HCEC 1CT (cell line): ENCODE results near the gene KANSL1.
"Not testable (repeated sequence)": the region's sequence is repeated elsewhere in the genome, so short reads cannot be mapped to it uniquely, and the experiment has no call there.

Experiments
- DNase-seq: peaks from one replicate; pipeline ENCODE4 v3.0.0-alpha.2; 2017

Gene KANSL1

GRCh38 chr17:46108550-46109110 is 84.6 kb downstream of the KANSL1 start:
- DNase-seq, result no peak

DNA sequence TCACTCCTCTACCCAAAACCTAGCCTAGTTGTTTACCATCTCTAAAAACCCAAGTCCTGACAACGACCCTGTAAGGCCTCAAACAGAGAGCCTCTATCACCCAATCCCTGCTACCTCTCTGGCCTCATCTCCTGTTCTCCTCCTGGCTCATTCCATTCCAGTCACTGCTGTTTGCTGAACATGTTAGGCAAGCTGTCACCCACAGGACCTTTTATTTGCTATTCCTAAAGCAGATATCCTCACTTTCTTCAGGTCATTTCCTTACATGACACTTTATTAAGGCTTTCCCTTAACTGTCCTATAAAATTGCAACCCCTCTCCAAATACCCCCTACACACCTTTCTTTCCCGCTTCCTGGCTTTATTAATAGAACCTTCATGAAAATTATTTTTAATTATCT is 85.1 kb downstream of the KANSL1 start:
- DNase-seq, result no peak

DNA sequence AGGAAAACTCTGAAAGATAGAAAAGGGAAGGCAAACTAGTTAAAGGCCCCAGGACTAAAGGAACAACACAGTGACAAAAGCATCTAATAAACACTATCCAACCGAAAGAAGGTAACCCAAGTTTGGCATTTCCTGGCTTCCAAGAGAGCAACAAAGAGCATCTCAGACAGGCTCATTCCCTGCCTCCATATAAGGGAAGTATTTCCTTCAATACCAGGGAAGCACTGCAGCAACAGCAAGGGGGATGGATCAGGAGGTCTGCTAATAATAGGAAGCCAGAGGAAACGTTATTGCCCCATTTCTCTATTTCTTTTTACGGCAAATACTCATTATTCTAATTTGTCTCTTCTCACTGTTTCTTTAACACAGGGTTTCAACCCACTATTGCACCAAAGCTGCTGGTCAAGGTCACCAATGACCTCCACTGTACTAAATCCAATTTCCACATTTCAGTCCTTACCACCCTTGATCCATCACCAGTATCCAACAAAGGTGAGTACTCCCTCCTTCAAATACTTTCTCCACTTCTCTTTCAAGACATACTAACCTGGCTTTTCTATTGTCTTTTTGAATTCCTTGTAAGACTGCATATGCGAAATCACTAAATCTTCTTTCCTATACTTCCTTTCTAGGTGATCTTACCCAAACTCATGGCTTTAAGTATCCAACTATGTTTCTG is 86.1 kb downstream of the KANSL1 start:
- DNase-seq, result no peak

GRCh38 chr17:46102806-46103205 is 90.4 kb downstream of the KANSL1 start:
- not testable (repeated sequence) for DNase-seq

GRCh38 chr17:46101785-46102617 is 91.2 kb downstream of the KANSL1 start:
- not testable (repeated sequence) for DNase-seq

DNA sequence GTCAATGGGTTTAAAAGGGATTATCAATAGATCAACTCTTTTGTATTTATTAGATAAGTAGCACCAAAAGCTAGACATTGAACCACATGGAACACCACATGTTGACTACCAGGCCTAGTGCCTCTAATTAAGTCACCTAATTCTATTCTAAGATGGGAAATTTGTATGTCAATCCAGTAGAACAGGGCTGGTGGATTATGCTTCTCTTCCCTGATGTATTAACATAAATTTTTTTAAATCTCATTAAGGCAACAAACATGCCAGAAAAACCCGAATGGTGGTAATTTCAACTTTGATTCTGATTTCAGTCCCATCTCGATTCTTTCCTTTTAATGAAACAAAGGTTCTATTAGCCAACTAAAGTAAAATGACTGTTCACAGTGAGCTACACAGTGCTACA is 92.6 kb downstream of the KANSL1 start:
- DNase-seq, result no peak

DNA sequence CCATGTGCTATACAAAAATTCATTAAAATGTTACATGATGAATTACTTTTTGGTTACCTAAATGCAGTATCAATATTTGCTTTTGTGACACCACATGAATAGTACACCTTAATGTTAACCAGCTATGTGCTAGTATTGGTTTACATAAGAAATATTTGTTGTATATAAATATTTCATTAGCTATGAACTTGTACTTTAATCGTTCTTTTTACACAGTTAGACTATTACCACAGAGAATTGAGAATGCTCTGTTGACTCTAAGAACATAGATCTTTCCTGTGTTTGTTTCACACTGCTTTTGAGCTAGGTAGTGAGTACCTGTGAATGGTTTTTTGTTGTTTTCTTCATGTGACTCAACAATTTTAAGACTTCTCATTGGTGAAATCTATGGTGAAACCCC is 93.4 kb downstream of the KANSL1 start:
- no peak for DNase-seq

- peak; percentile 40 for DNase-seq
Observed at GRCh38 chr17:46097497-46097896, 95.7 kb downstream of the KANSL1 start.

GRCh38 chr17:46092991-46093390 is 100.2 kb downstream of the KANSL1 start:
- DNase-seq, result no peak

DNA sequence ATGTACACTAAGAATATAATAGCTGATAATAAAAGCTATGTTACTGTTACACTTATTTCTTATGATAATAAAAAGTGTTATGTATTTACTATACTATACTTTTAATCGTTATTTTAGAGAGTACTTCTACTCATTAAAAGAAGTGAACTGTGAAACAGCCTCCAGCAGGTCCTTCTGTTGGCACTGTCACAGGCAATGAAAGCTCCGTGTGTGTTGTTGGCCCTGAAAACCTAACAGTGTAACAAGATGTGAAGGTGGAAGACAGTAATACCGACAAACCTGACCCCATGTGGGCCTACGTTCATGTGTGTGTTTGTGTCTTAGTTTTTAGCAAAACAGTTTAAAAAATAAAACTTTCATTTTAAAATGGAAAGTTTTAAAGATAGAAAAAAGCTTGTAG is 102.4 kb downstream of the KANSL1 start:
- DNase-seq, result no peak

- DNase-seq, result no peak
Observed at GRCh38 chr17:46089389-46089965, 103.8 kb downstream of the KANSL1 start.

DNA sequence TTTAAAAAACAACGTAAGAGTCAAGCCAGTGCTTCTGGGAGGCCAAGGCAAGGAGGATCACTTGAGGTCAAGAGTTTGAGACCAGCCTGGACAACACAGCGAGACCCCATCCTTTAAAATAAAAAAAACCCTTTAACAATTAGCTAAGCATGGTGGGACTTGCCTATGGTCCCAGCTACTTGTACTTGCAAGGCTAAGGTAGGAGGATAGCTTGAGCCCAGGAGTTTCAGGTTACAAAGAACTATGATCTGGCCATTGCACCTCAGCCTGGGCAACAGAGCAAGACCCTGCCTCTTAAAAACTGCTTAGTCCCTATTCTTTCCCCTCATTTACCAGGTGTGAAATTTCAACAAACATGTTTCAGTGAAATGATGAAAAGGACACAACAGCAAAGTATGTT is 104.6 kb downstream of the KANSL1 start:
- DNase-seq, result no peak

GRCh38 chr17:46087871-46088270 is 105.4 kb downstream of the KANSL1 start:
- DNase-seq, result not testable (repeated sequence)

- no peak for DNase-seq
Observed at GRCh38 chr17:46086821-46087220, 106.4 kb downstream of the KANSL1 start.

GRCh38 chr17:46085522-46085921 is 107.7 kb downstream of the KANSL1 start:
- DNase-seq, result no peak

DNA sequence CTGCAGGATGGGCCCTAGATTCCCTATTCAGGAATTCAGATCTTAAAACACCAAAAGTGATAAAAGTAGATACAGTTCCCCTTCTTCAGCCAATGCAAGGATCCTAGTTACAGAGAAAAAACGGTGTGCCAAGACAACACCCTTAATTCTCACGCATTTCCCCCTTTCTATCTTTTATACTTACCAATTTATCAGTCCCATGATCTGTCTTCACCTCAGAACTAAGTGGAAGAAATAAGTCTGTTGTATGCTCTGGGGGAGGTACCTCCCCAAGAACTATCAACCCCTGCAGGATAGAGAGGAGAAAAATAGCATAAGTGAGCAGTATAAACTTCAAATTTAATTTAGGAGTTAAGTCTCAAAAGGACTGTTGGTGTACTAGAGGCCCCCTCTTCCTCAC is 111.0 kb downstream of the KANSL1 start:
- DNase-seq, result no peak

DNA sequence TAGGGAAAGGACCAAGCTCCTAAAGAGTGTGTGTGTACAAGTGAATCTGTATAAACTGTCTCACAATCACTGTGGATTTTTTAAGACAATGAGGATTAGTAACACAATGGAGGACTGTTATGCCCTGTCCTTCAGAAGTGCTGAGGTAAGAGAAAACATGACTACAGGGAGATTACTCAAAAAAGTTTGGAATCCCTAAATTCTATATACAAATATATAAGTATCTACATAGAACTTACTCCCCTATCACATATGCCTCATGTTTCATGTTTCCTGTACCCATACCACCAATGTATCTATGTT is 112.3 kb downstream of the KANSL1 start:
- no peak for DNase-seq

- no peak for DNase-seq
Observed at GRCh38 chr17:46080118-46081017, 112.9 kb downstream of the KANSL1 start.

GRCh38 chr17:46078675-46079074 is 114.6 kb downstream of the KANSL1 start:
- no peak for DNase-seq

DNA sequence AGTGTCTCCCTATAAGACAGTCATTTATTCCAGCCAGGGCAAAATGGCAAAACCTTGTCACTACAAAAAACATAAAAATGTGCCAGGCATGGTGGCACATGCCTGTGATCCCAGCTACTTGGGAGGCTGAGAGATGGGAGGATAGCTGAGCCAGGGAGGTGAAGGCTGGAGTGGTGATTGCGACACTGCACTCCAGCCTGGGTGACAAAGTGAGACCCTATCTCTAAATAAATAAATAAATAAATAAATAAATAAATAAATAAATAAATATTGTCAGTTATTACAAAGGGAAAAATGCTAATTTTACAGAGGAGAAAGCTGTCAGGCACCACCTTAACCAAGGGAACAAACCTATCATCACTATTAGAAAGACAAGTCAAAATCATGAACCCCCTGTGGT is 118.7 kb downstream of the KANSL1 start:
- DNase-seq, result no peak

GRCh38 chr17:46072998-46073397 is 120.2 kb downstream of the KANSL1 start:
- peak; percentile 84 for DNase-seq

- no peak for DNase-seq
Observed at GRCh38 chr17:46071796-46072195, 121.4 kb downstream of the KANSL1 start.

DNA sequence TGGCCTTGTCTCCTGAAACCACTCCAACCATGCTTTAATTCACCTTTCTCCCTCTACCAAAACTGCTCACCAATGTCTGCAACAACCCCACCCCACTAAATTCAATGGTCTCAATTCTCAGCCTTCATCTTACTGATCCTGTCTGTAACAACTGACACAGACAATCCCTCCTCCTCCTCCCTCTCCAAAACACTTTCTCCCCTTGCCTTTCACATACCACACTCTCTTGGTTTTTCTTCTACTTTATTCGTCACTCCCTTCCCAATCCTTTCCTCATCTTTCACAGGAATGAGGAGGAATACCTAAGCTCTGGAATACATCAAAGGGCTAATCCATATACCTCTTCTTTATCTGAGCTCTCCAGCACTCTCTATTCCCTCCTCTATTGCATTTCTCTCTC is 128.8 kb downstream of the KANSL1 start:
- no peak for DNase-seq
